A549 (cell line): ENCODE data around the gene RALGPS2. TPM values are rescaled to one million over a fixed set of nuclear protein-coding genes. Genes with fewer than 3 reads are reported as not detected.

Source experiments
- ATAC-seq, 2 experiments: fragments of 200-7000 bp in 1 of 2; fragments of >200 bp in 1 of 2; cut with Nextera tagmentation in 1 of 2; cut with Tn5 transposase in 1 of 2; 3 replicates each; pipeline versions ENCODE4 v1.8.0 to v1.9.1; 2018 to 2020; ENCODE audit warnings: mild to moderate bottlenecking in 1 of 2, moderate library complexity in 1 of 2
- CTCF ChIA-PET: fragments of 300-600 bp; sonication (Branson Sonifier 250); formaldehyde crosslinking; extraction: SDS; loops from one replicate; lab custom pipeline; 2021; ENCODE audit warnings: antibody characterized with exemption, inconsistent platforms; lab: Yijun Ruan, JAX
- POLR2A ChIA-PET: fragments of 350-600 bp; formaldehyde crosslinking; extraction: SDS; loops from one replicate; lab custom pipeline; 2021; ENCODE audit warnings: antibody characterized with exemption, inconsistent platforms; lab: Yijun Ruan, JAX
- DNase-seq, 2 experiments: peaks; one replicate each; pipeline versions ENCODE4 v3.0.0 to v3.0.0-alpha.2; 2011 to 2016; ENCODE audit warnings: low read depth in 1 of 2, low spot score in 1 of 2
- FAIRE-seq: peaks from 2 replicates; lab custom pipeline; 2011; peaks lifted over from hg19 to GRCh38; lab: Jason Lieb, UNC
- H3K27ac ChIP-seq, 2 experiments: fragments of >200 bp; sonication (Bioruptor Twin); formaldehyde crosslinking; 3 replicates each; pipeline ENCODE4 v1.5.1; 2016 to 2017
- H3K4me1 ChIP-seq: fragments of >200 bp; sonication (Bioruptor Twin); formaldehyde crosslinking; 3 replicates; pipeline ENCODE4 v1.6.1; 2016
- H3K4me2 ChIP-seq: fragments of >200 bp; sonication (Bioruptor Twin); formaldehyde crosslinking; 3 replicates; pipeline ENCODE4 v1.6.1; 2016
- H3K4me3 ChIP-seq: fragments of >200 bp; sonication (Bioruptor Twin); formaldehyde crosslinking; 3 replicates; pipeline ENCODE4 v1.5.1; 2016
- H3K9me3 ChIP-seq: fragments of >200 bp; sonication (Bioruptor Twin); formaldehyde crosslinking; 3 replicates; pipeline ENCODE4 v1.6.1; 2016
- EHF ChIP-seq: fragments of 250-450 bp; sonication (Bioruptor Pico); IDR thresholded peaks from 2 replicates; pipeline ENCODE4 v1.5.0; 2020; ENCODE audit warnings: mild to moderate bottlenecking
- FOXS1 ChIP-seq: fragments of 250-450 bp; sonication (Bioruptor Pico); IDR thresholded peaks from 2 replicates; pipeline ENCODE4 v1.5.0; 2020; ENCODE audit warnings: mild to moderate bottlenecking, moderate library complexity
- GATA3 ChIP-seq: IDR thresholded peaks from 2 replicates; pipeline ENCODE4 v1.6.1; 2012; ENCODE audit warnings: borderline replicate concordance
- HDAC2 ChIP-seq: fragments of 200-600 bp; sonication (generic); IDR thresholded peaks from 2 replicates; pipeline ENCODE4 v1.6.1; 2016
- HEYL ChIP-seq: fragments of 250-450 bp; sonication (Bioruptor Pico); IDR thresholded peaks from 2 replicates; pipeline ENCODE4 v1.8.0; 2021; ENCODE audit warnings: mild to moderate bottlenecking, moderate library complexity
- HOXA7 ChIP-seq: fragments of 250-450 bp; sonication (Bioruptor Pico); IDR thresholded peaks from 2 replicates; pipeline ENCODE4 v1.5.0; 2020; ENCODE audit warnings: mild to moderate bottlenecking, moderate library complexity
- HOXB5 ChIP-seq: fragments of 250-450 bp; sonication (Bioruptor Pico); IDR thresholded peaks from 2 replicates; pipeline ENCODE4 v1.5.0; 2020; ENCODE audit warnings: mild to moderate bottlenecking, moderate library complexity
- KDM1A ChIP-seq: fragments of 200-600 bp; sonication (generic); IDR thresholded peaks from 2 replicates; pipeline ENCODE4 v1.6.1; 2016; ENCODE audit warnings: low read depth, mild to moderate bottlenecking
- KDM5A ChIP-seq: fragments of 200-600 bp; sonication (generic); IDR thresholded peaks from 2 replicates; pipeline ENCODE4 v1.6.1; 2016; ENCODE audit warnings: antibody characterized with exemption, mild to moderate bottlenecking
- MAFK ChIP-seq: fragments of 450-650 bp; IDR thresholded peaks from 2 replicates; pipeline ENCODE4 v1.6.1; 2014; ENCODE audit not compliant: partially characterized antibody
- MAZ ChIP-seq: fragments of 150-350 bp; IDR thresholded peaks from 2 replicates; pipeline ENCODE4 v1.6.1; 2014; ENCODE audit warnings: antibody characterized with exemption, low read depth, low read length, borderline replicate concordance
- NFE2L2 ChIP-seq: fragments of 150-350 bp; conservative IDR thresholded peaks from 2 replicates; pipeline ENCODE4 v1.6.1; 2014; ENCODE audit warnings: low read length
- NPAS2 ChIP-seq: fragments of 250-450 bp; sonication (Bioruptor Pico); IDR thresholded peaks from 2 replicates; pipeline ENCODE4 v1.8.0; 2022; ENCODE audit warnings: mild to moderate bottlenecking, moderate library complexity, borderline replicate concordance
- NR3C1 ChIP-seq: fragments of >200 bp; sonication (Bioruptor Twin); formaldehyde crosslinking; IDR thresholded peaks from 3 replicates; pipeline ENCODE4 v1.6.1; 2017
- PHF8 ChIP-seq: fragments of 200-600 bp; sonication (generic); IDR thresholded peaks from 2 replicates; pipeline ENCODE4 v1.6.1; 2016; ENCODE audit warnings: low read depth, mild to moderate bottlenecking, antibody characterized with exemption, moderate library complexity, borderline replicate concordance
- POLR2AphosphoS2 ChIP-seq: conservative IDR thresholded peaks from 2 replicates; pipeline ENCODE4 v1.6.1; 2012; ENCODE audit warnings: low read length, improper control_type of control experiment, inconsistent platforms
- RARB ChIP-seq: fragments of 250-450 bp; sonication (Bioruptor Pico); IDR thresholded peaks from 2 replicates; pipeline ENCODE4 v1.8.0; 2021; ENCODE audit warnings: mild to moderate bottlenecking, moderate library complexity
- RFX5 ChIP-seq: fragments of 450-650 bp; IDR thresholded peaks from 2 replicates; pipeline ENCODE4 v1.7.1; 2014; ENCODE audit warnings: antibody characterized with exemption, mild to moderate bottlenecking, moderate library complexity
- TP53 ChIP-seq: fragments of 250-450 bp; sonication (Bioruptor Pico); IDR thresholded peaks from 2 replicates; pipeline ENCODE4 v1.5.0; 2021; ENCODE audit warnings: mild to moderate bottlenecking, moderate library complexity
- ZNF302 ChIP-seq: fragments of 250-450 bp; sonication (Bioruptor Pico); IDR thresholded peaks from 2 replicates; pipeline ENCODE4 v1.9.0; 2021; ENCODE audit warnings: inconsistent platforms, mild to moderate bottlenecking, moderate library complexity
- ZSCAN20 ChIP-seq: fragments of 250-450 bp; sonication (Bioruptor Pico); IDR thresholded peaks from 2 replicates; pipeline ENCODE4 v1.8.0; 2022; ENCODE audit warnings: mild to moderate bottlenecking, moderate library complexity
- WGBS: methylation state at CpG from one replicate; pipeline ENCODE4 v1.1.6; 2017; ENCODE audit errors: missing lambda C conversion rate; 5-methylcytosine and 5-hydroxymethylcytosine counted together
- polyA plus RNA-seq, 4 experiments: library from polyadenylated mRNA; depleted of rRNA in 3 of 4; stranded (reverse); fragments of >200 nt; fragmentation: RNase III in 1 of 4; extraction: RNeasy Plus Mini Kit Qiagen cat#74134 plus additional on column Dnase treatment in 1 of 4; gene quantifications; 2 replicates in 3 of 4; 3 replicates in 1 of 4; pipeline ENCODE4 v1.2.3, GENCODE V29; 2011 to 2017
- TF ChIP-seq, protein P1 (sequence below): IDR thresholded peaks from 2 replicates; pipeline ENCODE4 v1.6.1; 2012
- TF ChIP-seq, protein P2 (sequence below): fragments of >200 bp; sonication (Bioruptor Twin); formaldehyde crosslinking; IDR thresholded peaks from 2 replicates; pipeline ENCODE4 v1.6.1; 2016
- TF ChIP-seq, protein P3 (sequence below): fragments of >200 bp; sonication (Bioruptor Twin); formaldehyde crosslinking; IDR thresholded peaks from 3 replicates; pipeline ENCODE4 v1.6.1; 2016
- TF ChIP-seq, protein P4 (sequence below): fragments of 450-650 bp; IDR thresholded peaks from 2 replicates; pipeline ENCODE4 v1.6.1; 2014; ENCODE audit warnings: antibody characterized with exemption
- TF ChIP-seq, protein P5 (sequence below): fragments of 250-450 bp; sonication (Bioruptor Pico); IDR thresholded peaks from 2 replicates; pipeline ENCODE4 v1.5.0; 2020; ENCODE audit warnings: low read depth, mild to moderate bottlenecking, moderate library complexity

Gene RALGPS2
- polyA plus RNA-seq, 2 of the 4 experiments (the other 2 are of a cell fraction), result 11.8 to 18.6 TPM

DNA sequence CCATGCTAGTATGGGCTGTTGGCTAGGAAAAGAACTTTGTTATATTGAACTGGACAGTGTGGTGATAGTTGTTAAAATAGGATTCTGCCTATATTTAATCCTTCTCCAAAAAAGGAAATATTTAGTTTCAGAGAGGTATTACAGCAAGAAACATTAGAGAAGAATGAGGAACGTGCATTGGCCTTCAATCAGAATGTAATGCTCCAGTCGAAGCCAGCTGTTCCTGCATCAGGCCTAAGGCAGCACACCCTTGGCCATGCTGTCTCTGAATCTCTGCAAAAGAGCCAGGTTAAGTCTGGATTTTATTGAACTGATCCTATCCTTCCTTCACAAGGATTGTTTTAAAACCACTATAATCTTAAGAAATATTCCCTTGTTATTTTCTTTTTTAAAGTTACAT, 35.3 kb upstream of the RALGPS2 start:
- CTCF ChIA-PET, result interaction anchor here (1.0 kb wide), 1 partner anchor 19 kb away, joined by 3 read pairs; no protein-coding TSS in a partner anchor
- no peak for FAIRE-seq
- POLR2A ChIA-PET, result no interaction called here

DNA sequence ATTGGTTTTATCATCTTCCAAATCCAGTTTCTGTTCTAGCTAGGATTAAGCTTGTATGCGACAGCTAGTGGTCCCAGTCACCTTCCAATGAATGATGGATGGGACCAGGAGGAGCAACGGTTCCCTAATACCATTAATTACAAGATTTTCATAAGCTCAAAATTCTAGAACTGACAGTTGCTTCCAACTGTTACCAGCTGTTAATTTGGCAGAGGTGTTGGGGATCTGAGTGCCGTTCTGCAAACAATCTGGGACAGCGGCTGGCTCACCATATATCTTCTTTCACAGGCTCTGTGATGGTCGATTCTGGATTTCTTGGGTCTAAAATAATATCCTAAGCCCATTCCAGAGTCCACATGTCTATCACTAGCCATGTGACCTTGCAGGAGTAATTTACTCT, 34.5 kb upstream of the RALGPS2 start:
- Histone ChIP-seq H3K4me1 (peaks cover 10% of the 10 kb centered on the region), H3K9me3 (no peaks in the 10 kb centered on the region), H3K4me3 (no peak overlapping the region), H3K27ac (no peak overlapping the region), H3K4me2 (no peak overlapping the region)
- DNase-seq (no peak), ATAC-seq (no peak), FAIRE-seq (no peak)
- CTCF ChIA-PET, result interaction anchor here (1.0 kb wide), 1 partner anchor 18 kb away, joined by 3 read pairs; no protein-coding TSS in a partner anchor
- 62% methylated on average over 5 of the region's 5 CpGs for WGBS
- TF ChIP-seq ZSCAN20 (CRISPR knock-in tag) (no peak), MAFK (no peak), POLR2AphosphoS2 (no peak), KDM1A (no peak), TP53 (CRISPR knock-in tag) (no peak), RARB (no peak), HDAC2 (no peak), NR3C1 (no peak), NFE2L2 (no peak), EHF (CRISPR knock-in tag) (no peak), HOXB5 (CRISPR knock-in tag) (no peak), PHF8 (no peak), GATA3 (no peak), MAZ (no peak), HEYL (no peak), FOXS1 (CRISPR knock-in tag) (no peak)
- TF ChIP-seq, protein P1, sequence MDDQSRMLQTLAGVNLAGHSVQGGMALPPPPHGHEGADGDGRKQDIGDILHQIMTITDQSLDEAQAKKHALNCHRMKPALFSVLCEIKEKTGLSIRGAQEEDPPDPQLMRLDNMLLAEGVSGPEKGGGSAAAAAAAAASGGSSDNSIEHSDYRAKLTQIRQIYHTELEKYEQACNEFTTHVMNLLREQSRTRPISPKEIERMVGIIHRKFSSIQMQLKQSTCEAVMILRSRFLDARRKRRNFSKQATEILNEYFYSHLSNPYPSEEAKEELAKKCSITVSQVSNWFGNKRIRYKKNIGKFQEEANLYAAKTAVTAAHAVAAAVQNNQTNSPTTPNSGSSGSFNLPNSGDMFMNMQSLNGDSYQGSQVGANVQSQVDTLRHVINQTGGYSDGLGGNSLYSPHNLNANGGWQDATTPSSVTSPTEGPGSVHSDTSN, result no peak
- POLR2A ChIA-PET, result no interaction called here

More for the DNA sequence above, 35.3 kb upstream of the RALGPS2 start:
- Histone ChIP-seq H3K4me1 (peaks cover 17% of the 10 kb centered on the region), H3K4me3 (no peak overlapping the region), H3K27ac (no peak overlapping the region), H3K9me3 (no peaks in the 10 kb centered on the region), H3K4me2 (no peak overlapping the region)
- TF ChIP-seq HOXA7 (CRISPR knock-in tag) (no peak), ZNF302 (CRISPR knock-in tag) (no peak), PHF8 (no peak), NPAS2 (no peak), KDM5A (no peak), ZSCAN20 (CRISPR knock-in tag) (no peak), TP53 (CRISPR knock-in tag) (no peak), RFX5 (no peak), EHF (CRISPR knock-in tag) (no peak)
- TF ChIP-seq, protein P2, sequence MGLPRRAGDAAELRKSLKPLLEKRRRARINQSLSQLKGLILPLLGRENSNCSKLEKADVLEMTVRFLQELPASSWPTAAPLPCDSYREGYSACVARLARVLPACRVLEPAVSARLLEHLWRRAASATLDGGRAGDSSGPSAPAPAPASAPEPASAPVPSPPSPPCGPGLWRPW, result no peak
- TF ChIP-seq, protein P3, sequence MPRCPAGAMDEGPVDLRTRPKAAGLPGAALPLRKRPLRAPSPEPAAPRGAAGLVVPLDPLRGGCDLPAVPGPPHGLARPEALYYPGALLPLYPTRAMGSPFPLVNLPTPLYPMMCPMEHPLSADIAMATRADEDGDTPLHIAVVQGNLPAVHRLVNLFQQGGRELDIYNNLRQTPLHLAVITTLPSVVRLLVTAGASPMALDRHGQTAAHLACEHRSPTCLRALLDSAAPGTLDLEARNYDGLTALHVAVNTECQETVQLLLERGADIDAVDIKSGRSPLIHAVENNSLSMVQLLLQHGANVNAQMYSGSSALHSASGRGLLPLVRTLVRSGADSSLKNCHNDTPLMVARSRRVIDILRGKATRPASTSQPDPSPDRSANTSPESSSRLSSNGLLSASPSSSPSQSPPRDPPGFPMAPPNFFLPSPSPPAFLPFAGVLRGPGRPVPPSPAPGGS, result no peak
- TF ChIP-seq, protein P4, sequence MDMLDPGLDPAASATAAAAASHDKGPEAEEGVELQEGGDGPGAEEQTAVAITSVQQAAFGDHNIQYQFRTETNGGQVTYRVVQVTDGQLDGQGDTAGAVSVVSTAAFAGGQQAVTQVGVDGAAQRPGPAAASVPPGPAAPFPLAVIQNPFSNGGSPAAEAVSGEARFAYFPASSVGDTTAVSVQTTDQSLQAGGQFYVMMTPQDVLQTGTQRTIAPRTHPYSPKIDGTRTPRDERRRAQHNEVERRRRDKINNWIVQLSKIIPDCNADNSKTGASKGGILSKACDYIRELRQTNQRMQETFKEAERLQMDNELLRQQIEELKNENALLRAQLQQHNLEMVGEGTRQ, result no peak
- TF ChIP-seq, protein P5, sequence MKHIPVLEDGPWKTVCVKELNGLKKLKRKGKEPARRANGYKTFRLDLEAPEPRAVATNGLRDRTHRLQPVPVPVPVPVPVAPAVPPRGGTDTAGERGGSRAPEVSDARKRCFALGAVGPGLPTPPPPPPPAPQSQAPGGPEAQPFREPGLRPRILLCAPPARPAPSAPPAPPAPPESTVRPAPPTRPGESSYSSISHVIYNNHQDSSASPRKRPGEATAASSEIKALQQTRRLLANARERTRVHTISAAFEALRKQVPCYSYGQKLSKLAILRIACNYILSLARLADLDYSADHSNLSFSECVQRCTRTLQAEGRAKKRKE, result no peak
- DNase-seq (no peak), ATAC-seq (no peak)
- WGBS, result 42% methylated on average over 2 of the region's 2 CpGs
